HG02623 (cell line): ENCODE results near the gene OPTN.

Experiments used
- ATAC-seq: cut with Tn5 transposase; IDR thresholded peaks from one replicate; pipeline ENCODE4 v1.9.1; 2021; ENCODE audit warnings: moderate library complexity; ENCODE audit not compliant: unreplicated experiment

OPTN gene

GRCh38 chr10:13180788-13181187 lies 80.8 kb downstream of the OPTN start:
- peak; percentile 44 for ATAC-seq

GRCh38 chr10:13182424-13182823 lies 82.5 kb downstream of the OPTN start:
- no peak for ATAC-seq

GRCh38 chr10:13183625-13184024 lies 83.7 kb downstream of the OPTN start:
- no peak for ATAC-seq

GRCh38 chr10:13184276-13184675 lies 84.3 kb downstream of the OPTN start:
- ATAC-seq: no peak

- ATAC-seq: no peak
Measured at GRCh38 chr10:13184730-13185514, 85.0 kb downstream of the OPTN start.

GRCh38 chr10:13187135-13187534 lies 87.2 kb downstream of the OPTN start:
- no peak for ATAC-seq
